ENCODE data around the gene MBNL2.

MBNL2 gene

DNA sequence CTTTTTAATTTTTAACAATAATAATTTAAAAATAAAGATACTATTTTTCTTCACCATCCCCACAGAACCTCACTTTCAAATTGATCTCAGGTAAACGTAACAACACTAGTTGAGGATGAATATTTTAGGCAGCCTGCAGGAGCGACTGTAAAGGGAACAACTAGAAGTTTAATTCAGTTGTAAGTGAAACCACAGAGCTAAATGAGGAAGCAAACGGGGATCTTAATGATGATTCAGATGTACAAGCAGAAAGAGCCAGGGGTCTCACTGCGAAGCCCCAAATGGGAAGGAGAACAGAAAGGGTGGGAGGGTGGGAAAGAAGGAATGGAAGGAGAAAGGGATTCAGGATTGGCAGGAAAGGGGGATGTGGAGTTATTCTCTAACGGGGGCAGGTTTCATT, 157.3 kb downstream of the MBNL2 start:
- Histone ChIP-seq H3K27ac (no peak overlapping the region), H3K4me3 (ENCODE audit: low read depth, low read length) (no peak overlapping the region), H3K9me3 (ENCODE audit: severe bottlenecking) (no peaks in the 10 kb centered on the region), H3K27me3 (ENCODE audit: insufficient read depth, low read depth, severe bottlenecking) (no peaks in the 10 kb centered on the region), H3K36me3 (no peaks in the 10 kb centered on the region)
- DNase-seq = no peak
- TF ChIP-seq, protein P1, sequence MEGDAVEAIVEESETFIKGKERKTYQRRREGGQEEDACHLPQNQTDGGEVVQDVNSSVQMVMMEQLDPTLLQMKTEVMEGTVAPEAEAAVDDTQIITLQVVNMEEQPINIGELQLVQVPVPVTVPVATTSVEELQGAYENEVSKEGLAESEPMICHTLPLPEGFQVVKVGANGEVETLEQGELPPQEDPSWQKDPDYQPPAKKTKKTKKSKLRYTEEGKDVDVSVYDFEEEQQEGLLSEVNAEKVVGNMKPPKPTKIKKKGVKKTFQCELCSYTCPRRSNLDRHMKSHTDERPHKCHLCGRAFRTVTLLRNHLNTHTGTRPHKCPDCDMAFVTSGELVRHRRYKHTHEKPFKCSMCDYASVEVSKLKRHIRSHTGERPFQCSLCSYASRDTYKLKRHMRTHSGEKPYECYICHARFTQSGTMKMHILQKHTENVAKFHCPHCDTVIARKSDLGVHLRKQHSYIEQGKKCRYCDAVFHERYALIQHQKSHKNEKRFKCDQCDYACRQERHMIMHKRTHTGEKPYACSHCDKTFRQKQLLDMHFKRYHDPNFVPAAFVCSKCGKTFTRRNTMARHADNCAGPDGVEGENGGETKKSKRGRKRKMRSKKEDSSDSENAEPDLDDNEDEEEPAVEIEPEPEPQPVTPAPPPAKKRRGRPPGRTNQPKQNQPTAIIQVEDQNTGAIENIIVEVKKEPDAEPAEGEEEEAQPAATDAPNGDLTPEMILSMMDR (IDR thresholded peaks at IDR 0.05; ENCODE audit: low read depth, low read length) = no peak

DNA sequence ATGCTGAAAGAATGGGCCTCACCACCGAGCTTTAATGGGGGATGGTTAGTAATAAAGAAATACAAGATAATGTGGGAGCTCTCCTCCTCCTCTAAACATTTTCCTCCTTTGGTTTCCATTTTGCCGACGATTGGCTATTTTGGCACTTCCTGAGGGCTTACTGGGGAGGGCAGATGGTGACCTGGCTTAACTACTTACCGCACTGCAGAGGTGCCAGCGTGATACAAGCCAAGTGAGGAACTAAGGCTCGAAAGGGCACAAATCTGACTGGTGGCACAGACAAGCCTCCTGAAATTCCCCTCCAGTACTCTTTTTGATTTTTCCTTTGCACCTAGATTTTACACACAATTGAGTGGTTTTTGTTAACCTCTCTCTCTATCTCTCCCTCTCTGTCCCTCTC, 158.6 kb downstream of the MBNL2 start:
- DNase-seq = no peak
- H3K4me3 ChIP-seq (ENCODE audit: low read depth, low read length) = no peak overlapping the region
- TF ChIP-seq, protein P1 (IDR thresholded peaks at IDR 0.05; ENCODE audit: low read depth, low read length) = no peak
- H3K27ac ChIP-seq = no peak overlapping the region
- H3K36me3 ChIP-seq = no peaks in the 10 kb centered on the region
- no peaks in the 10 kb centered on the region for H3K9me3 ChIP-seq (ENCODE audit: severe bottlenecking)
- H3K27me3 ChIP-seq (ENCODE audit: insufficient read depth, low read depth, severe bottlenecking) = no peaks in the 10 kb centered on the region

DNA sequence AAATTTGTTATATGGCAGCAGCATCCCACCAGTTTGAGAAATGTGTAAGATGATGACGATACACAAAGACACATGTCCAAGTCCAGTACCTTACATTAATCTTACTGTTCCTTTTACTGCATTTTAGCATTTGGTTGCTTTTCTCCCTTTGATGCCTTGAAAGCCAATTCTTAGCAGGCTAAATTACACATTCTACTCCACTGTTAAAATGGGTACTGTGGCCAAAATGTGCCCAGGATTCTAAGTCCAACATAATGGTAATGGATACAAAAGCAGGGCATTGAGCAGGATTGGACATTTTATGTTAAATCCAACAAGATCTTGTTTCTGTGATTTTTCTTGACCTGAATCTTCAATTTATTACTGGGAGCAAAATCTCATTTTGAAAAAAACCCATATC, 159.1 kb downstream of the MBNL2 start:
- DNase-seq = no peak
- Histone ChIP-seq H3K27me3 (ENCODE audit: insufficient read depth, low read depth, severe bottlenecking) (no peaks in the 10 kb centered on the region), H3K36me3 (no peaks in the 10 kb centered on the region), H3K9me3 (ENCODE audit: severe bottlenecking) (no peaks in the 10 kb centered on the region), H3K27ac (no peak overlapping the region), H3K4me3 (ENCODE audit: low read depth, low read length) (no peak overlapping the region)
- TF ChIP-seq, protein P1 (IDR thresholded peaks at IDR 0.05; ENCODE audit: low read depth, low read length) = no peak

DNA sequence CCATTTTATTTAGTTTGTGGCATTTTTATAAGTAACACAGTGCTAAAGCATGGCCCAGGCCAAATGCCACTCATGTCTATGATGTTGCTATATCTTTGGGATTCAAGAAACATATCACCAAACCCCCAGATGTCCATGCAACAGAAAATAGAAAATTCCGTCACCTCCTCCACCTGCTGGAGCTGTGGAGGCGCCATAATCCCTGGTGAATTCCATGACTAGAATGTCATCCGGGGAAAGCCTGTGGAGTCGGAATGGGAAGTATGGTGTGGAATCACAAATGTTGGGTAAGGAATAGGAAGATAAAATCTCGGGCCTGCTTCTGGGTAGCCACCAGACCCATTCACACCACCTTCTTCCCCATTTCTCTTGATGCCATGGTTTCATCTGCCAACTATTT, 160.1 kb downstream of the MBNL2 start:
- Histone ChIP-seq H3K9me3 (ENCODE audit: severe bottlenecking) (no peaks in the 10 kb centered on the region), H3K27me3 (ENCODE audit: insufficient read depth, low read depth, severe bottlenecking) (no peaks in the 10 kb centered on the region), H3K36me3 (no peaks in the 10 kb centered on the region), H3K27ac (no peak overlapping the region), H3K4me3 (ENCODE audit: low read depth, low read length) (no peak overlapping the region)
- TF ChIP-seq, protein P1 (IDR thresholded peaks at IDR 0.05; ENCODE audit: low read depth, low read length) = no peak
- DNase-seq = no peak

DNA sequence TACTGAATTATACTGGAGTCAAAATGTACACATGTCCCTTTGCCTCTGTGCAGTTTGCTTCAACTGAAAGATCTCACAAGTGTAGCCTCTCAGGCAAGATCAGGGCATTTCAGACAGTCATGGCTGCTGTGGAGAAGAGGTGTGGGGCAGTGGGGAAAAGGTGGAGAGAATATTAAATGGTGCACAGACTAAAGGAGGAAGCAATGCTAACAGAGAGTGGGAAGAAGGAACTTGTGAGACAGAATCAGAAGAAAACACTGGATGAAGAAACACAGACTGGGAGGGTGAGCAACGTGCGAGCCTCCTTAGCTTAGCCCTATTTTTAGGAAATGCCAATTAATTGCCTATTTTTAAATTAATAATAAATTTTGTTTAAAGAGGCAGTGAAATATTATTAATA, 162.2 kb downstream of the MBNL2 start:
- no peaks in the 10 kb centered on the region for H3K36me3 ChIP-seq
- TF ChIP-seq, protein P1 (IDR thresholded peaks at IDR 0.05; ENCODE audit: low read depth, low read length) = no peak
- H3K4me3 ChIP-seq (ENCODE audit: low read depth, low read length) = no peak overlapping the region
- H3K9me3 ChIP-seq (ENCODE audit: severe bottlenecking) = no peaks in the 10 kb centered on the region
- no peak for DNase-seq
- H3K27ac ChIP-seq = no peak overlapping the region
- no peaks in the 10 kb centered on the region for H3K27me3 ChIP-seq (ENCODE audit: insufficient read depth, low read depth, severe bottlenecking)

DNA sequence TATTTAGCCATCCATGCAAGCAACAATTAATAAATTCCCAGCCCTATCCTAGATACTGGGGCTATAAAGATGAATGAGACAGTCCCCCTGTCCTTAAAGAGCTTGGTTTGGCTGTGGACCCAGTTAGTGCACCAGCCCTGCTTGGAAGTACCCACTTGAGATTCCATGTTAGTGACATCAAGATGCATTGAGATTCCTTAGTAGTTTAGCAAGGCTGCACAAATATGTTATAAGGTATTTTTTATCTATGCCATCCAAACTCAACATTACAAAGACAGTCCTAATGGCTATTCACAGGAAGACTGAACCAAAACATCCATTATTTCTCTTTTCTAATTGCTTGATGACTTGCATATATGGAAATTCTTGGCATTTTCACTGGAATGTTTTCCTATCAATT, 163.0 kb downstream of the MBNL2 start:
- no peak for DNase-seq
- Histone ChIP-seq H3K27ac (no peak overlapping the region), H3K9me3 (ENCODE audit: severe bottlenecking) (no peaks in the 10 kb centered on the region), H3K4me3 (ENCODE audit: low read depth, low read length) (no peak overlapping the region), H3K36me3 (no peaks in the 10 kb centered on the region), H3K27me3 (ENCODE audit: insufficient read depth, low read depth, severe bottlenecking) (no peaks in the 10 kb centered on the region)
- TF ChIP-seq, protein P1 (IDR thresholded peaks at IDR 0.05; ENCODE audit: low read depth, low read length) = no peak

Measured in WERI-Rb-1 (cell line).